COR-L47 (cell line): ENCODE data around the gene LRRC23.
"Not testable (repeated sequence)": the region's sequence is repeated elsewhere in the genome, so short reads cannot be mapped to it uniquely, and the experiment has no call there.

Experiments
- DNase-seq: peaks from one replicate; lab custom pipeline; 2025; lab: John Stamatoyannopoulos, UW

LRRC23 gene, protein sequence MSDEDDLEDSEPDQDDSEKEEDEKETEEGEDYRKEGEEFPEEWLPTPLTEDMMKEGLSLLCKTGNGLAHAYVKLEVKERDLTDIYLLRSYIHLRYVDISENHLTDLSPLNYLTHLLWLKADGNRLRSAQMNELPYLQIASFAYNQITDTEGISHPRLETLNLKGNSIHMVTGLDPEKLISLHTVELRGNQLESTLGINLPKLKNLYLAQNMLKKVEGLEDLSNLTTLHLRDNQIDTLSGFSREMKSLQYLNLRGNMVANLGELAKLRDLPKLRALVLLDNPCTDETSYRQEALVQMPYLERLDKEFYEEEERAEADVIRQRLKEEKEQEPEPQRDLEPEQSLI

DNA sequence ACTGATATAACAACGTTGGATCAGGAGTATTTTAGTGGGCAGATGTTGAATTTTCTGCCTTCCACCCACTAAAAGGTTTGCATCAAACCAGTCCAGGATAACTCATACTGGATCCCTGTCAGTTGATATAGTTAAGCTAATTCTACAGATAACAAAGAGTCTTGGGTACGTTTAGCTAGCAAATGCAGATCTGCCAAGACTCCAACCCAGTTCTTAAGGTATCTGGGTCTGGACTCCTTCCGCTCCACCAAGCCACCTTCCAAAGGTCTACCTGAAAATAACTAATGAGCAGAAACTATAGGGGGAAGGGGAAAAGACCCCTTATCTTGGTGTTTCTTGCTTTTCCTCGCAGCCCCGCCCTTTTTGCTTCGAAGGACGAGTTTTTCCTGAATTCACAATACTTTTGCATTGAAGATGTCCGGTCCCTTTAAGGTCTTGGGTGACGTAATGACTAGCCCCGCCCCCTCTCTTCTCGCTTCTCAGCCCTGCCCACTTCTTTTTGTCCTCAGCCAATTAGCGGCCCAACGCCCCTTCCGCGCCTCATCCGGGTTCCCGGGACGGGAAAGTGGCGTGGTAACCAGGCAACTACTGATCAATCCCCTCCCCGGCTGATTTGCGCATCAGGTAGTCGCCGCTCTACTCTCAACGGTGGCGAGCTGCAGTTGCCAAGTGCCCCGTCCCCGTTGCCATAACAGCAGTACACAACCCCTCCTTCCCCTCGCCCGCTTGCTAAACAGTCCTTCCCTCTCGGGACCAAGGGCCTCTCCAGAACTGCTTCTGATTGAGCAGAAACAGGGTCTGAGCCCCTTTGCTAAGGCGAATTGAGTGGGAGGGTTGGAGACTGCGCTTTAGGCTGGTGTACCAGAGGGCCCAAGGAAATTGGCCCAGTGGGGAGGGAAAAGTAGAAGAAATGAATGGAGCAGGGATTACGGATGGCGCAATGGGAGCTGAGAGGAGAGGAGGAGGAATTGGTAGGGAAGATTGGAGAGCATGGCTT lies at the start of gene LRRC23:
TSS of gene LRRC23 (plus strand) at position 543 of the 997 bp plus-strand sequence. CDS start 812 bp downstream, outside the sequence.
- DNase-seq: peak; percentile 90

GRCh38 chr12:6855322-6855721 lies 49.3 kb upstream of the LRRC23 start:
- DNase-seq: no peak

GRCh38 chr12:6858799-6859198 lies 45.8 kb upstream of the LRRC23 start:
- no peak for DNase-seq

GRCh38 chr12:6860116-6860515 lies 44.5 kb upstream of the LRRC23 start:
- no peak for DNase-seq

DNA sequence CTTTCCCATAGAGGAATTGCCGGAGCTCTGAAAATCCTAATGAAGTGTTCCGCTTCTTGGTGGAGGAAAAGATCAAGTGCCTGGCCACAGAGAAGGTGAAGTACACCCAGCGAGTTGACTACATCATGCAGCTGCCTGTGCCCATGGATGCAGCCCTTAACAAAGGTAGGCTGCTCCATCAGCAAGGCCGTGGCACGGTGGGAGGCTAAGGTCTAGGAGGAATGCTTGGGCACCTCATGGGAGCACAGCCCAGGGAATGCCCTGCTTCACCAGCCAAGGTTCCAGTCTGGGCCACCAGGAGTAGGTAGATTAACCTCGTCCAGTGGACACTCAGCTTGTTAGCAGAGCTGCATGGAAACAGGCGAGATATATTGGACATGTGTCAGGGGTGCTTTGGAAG lies 43.7 kb upstream of the LRRC23 start:
- no peak for DNase-seq

GRCh38 chr12:6861391-6861790 lies 43.2 kb upstream of the LRRC23 start:
- DNase-seq: no peak

GRCh38 chr12:6863033-6863432 lies 41.6 kb upstream of the LRRC23 start:
- DNase-seq: no peak

DNA sequence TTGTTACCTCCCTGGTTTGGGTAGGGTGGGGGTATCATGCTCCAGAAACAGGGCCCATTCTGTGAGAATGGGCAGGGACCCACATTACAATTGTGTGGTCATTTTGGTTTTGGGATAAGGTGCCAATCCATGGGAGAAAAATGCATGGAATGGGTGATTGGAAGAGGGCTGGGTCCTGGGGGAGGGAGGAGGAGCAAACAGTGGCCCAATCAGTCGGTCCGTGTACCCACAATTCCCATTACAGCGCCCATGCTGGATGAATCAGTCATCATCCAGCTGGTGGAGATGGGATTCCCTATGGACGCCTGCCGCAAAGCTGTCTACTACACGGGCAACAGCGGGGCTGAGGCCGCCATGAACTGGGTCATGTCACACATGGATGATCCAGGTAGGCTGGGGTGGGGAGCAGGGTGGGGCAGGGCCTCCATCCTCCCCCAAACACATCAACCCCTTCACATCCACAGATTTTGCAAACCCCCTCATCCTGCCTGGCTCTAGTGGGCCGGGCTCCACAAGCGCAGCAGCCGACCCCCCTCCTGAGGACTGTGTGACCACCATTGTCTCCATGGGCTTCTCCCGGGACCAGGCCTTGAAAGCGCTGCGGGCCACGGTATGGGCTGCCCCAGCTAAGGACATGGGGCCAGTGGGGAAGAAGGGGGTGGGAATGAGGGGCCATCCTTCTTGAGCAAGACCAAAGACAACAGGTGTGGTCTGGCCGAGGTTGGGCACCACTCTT lies 40.9 kb upstream of the LRRC23 start:
- DNase-seq: no peak

- not testable (repeated sequence) for DNase-seq
Measured at GRCh38 chr12:6865307-6865706, 39.3 kb upstream of the LRRC23 start.

DNA sequence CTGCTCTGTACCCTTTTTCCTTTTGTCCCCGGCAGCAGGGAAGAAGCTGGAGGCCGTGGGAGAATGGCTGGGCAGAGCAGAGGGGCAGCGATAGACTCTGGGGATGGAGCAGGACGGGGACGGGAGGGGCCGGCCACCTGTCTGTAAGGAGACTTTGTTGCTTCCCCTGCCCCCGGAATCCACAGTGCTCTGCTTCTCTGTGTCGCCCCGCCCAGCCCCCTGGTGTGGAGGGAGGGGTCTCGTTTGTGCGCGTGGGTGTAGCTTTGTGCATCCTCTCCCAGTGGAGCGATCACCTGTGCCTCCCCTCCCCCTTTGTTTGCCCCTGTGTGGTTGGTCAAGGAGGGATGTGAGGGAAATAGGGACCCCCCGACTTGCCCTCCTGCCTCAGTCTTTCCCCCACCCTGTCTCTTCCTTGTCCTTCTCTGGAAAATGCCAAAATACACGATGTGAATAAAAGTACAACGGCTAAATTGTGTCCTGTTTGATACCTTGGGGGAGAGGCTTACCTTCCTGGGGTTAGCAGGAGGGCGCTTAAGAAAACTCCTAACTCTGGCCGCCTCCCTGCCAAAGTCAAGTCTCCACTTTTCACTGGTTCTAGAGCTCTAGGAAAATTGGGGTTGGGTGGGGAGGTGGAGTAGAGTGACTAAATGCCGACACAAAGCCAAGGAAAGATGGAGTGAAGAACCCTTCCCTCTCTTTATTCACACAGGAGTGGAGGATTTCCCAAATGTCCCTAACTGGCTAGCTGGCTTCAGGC lies 38.3 kb upstream of the LRRC23 start:
- DNase-seq: no peak

DNA sequence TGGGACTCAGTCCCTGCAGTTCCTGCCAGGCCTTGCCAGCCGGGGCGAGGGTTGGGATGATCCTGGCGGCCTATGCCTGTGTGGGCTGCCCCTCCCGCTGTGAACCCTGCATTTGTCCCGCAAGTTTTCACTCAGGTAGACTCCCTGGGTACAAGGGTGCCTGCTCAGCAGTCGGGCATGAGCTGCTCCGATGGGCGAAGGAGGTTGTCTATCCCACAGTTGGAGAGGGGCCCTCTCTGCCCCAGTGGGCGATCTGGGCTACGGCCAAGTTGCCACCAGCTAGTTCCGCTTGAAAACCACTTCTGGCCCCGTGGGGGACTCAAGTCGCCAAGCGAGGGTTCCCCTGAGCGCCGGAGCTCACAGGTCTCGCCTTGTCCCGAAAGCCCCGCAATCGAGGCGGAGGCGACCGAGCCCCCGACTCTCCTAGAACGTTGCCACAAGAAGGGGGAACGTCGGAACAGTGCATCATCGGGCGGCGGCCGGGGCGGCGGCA lies 37.7 kb upstream of the LRRC23 start:
- DNase-seq: no peak

GRCh38 chr12:6867413-6868210 lies 37.0 kb upstream of the LRRC23 start, which contains the start of gene TPI1:
TSS of gene TPI1 (plus strand) at chr12:6867531. CDS start at chr12:6867567, 36 bp downstream.
- DNase-seq: peak; percentile 42

- DNase-seq: no peak
Measured at GRCh38 chr12:6868211-6869048, 36.2 kb upstream of the LRRC23 start.

GRCh38 chr12:6869049-6870021 lies 35.3 kb upstream of the LRRC23 start:
- DNase-seq: peak; percentile 57

DNA sequence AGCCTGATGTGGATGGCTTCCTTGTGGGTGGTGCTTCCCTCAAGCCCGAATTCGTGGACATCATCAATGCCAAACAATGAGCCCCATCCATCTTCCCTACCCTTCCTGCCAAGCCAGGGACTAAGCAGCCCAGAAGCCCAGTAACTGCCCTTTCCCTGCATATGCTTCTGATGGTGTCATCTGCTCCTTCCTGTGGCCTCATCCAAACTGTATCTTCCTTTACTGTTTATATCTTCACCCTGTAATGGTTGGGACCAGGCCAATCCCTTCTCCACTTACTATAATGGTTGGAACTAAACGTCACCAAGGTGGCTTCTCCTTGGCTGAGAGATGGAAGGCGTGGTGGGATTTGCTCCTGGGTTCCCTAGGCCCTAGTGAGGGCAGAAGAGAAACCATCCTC lies 34.3 kb upstream of the LRRC23 start:
- not testable (repeated sequence) for DNase-seq

GRCh38 chr12:6871052-6871957 lies 33.3 kb upstream of the LRRC23 start:
- no peak for DNase-seq
